ENCODE results near the gene PRR16. TPM values are rescaled to one million over a fixed set of nuclear protein-coding genes. Genes with fewer than 3 reads are reported as not detected.

The PRR16 gene
- total RNA-seq, 1 experiment from 2014 or later: not detected

DNA sequence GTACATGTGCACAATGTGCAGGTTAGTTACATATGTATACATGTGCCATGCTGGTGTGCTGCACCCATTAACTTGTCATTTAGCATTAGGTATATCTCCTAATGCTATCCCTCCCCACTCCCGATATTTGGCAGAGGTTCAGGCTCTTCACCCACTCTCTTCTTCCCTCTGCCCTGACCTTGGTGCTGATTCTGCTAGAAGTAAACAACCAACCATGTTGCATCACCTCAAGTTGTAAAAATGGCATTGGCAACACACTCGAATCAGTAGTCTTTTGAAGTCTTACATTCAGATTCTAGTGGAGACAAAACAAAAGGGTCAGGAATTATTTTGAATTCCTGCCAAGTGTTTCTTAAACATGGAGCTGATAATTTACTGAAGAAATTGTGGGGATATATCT, 40.0 kb downstream of the PRR16 start:
- intact Hi-C loops (cut with micrococcal nuclease; ENCODE audit: unreplicated experiment): no loop called here
- Histone ChIP-seq H3K27me3 (replicated peaks; ENCODE audit: insufficient read depth, low read depth, low read length, poor library complexity) (no peaks in the 10 kb centered on the region), H3K4me3 (ENCODE audit: low read depth, low read length, poor library complexity, severe bottlenecking) (no peak overlapping the region), H3K27ac (ENCODE audit: low read depth, low read length, poor library complexity, severe bottlenecking) (no peak overlapping the region), H3K9me3 (ENCODE audit: low read depth, low read length, poor library complexity, severe bottlenecking) (no peaks in the 10 kb centered on the region), H3K4me1 (ENCODE audit: insufficient read depth, low read length, poor library complexity, severe bottlenecking) (no peaks in the 10 kb centered on the region), H3K36me3 (ENCODE audit: insufficient read depth, low read length, poor library complexity, severe bottlenecking) (no peaks in the 10 kb centered on the region)
- ChIA-PET POLR2A (ENCODE audit: low non-redundant PET) (no interaction called here), CTCF (no interaction called here)
- no TSS peak for BruUV-seq (replicated peaks)
- TF ChIP-seq, protein P1, sequence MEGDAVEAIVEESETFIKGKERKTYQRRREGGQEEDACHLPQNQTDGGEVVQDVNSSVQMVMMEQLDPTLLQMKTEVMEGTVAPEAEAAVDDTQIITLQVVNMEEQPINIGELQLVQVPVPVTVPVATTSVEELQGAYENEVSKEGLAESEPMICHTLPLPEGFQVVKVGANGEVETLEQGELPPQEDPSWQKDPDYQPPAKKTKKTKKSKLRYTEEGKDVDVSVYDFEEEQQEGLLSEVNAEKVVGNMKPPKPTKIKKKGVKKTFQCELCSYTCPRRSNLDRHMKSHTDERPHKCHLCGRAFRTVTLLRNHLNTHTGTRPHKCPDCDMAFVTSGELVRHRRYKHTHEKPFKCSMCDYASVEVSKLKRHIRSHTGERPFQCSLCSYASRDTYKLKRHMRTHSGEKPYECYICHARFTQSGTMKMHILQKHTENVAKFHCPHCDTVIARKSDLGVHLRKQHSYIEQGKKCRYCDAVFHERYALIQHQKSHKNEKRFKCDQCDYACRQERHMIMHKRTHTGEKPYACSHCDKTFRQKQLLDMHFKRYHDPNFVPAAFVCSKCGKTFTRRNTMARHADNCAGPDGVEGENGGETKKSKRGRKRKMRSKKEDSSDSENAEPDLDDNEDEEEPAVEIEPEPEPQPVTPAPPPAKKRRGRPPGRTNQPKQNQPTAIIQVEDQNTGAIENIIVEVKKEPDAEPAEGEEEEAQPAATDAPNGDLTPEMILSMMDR (conservative IDR thresholded peaks at IDR 0.05; ENCODE audit: low read depth, low read length): no peak
- no peak for DNase-seq (ENCODE audit: low spot score)

- DNase-seq (ENCODE audit: low spot score): no peak
- no peak overlapping the region for H3K27ac ChIP-seq (ENCODE audit: low read depth, low read length, poor library complexity, severe bottlenecking)
- no peak overlapping the region for H3K4me3 ChIP-seq (ENCODE audit: low read depth, low read length, poor library complexity, severe bottlenecking)
- intact Hi-C loops (cut with micrococcal nuclease; ENCODE audit: unreplicated experiment): no loop called here
- BruUV-seq (replicated peaks): no TSS peak
- no peaks in the 10 kb centered on the region for H3K36me3 ChIP-seq (ENCODE audit: insufficient read depth, low read length, poor library complexity, severe bottlenecking)
- H3K4me1 ChIP-seq (ENCODE audit: insufficient read depth, low read length, poor library complexity, severe bottlenecking): no peaks in the 10 kb centered on the region
- H3K27me3 ChIP-seq (replicated peaks; ENCODE audit: insufficient read depth, low read depth, low read length, poor library complexity): no peaks in the 10 kb centered on the region
- POLR2A ChIA-PET (ENCODE audit: low non-redundant PET): no interaction called here
- no peaks in the 10 kb centered on the region for H3K9me3 ChIP-seq (ENCODE audit: low read depth, low read length, poor library complexity, severe bottlenecking)
- CTCF ChIA-PET: no interaction called here
- no peak for TF ChIP-seq EZH2 (IDR thresholded peaks at IDR 0.05; ENCODE audit: borderline replicate concordance, low read depth, low read length, poor library complexity, severe bottlenecking)
- TF ChIP-seq, protein P1 (conservative IDR thresholded peaks at IDR 0.05; ENCODE audit: low read depth, low read length): no peak
Observed at GRCh38 chr5:120507197-120507596, 43.1 kb downstream of the PRR16 start.

DNA sequence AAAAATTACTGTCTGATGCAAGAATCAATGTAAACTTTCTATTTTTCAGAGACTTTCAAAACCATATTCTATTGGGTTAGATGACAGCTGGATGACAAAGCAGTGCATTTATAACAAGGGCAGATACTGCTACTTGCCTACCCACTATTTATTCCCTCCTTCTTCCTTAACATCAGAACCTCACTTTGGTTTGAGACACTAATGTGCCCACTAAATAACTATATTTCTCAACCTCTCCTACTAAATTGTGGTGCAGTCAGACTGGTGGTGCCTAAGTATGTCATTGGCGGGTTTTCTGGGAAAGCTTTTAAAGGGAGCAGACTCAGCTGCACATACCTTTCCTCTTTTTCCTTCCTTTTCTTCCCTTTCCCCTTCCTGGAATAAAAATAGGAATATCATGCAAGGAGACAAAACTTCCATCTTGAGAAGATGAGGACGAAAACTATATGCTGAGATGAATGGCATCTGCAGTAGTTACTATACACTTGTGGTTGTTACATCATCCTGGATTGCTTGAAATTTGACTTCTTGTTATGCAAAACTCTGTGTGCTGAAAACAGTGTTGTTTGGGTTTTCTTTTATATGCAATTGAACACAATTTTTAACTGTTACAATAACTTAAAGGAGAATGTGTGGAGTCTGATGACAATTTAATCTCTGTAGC, 43.8 kb downstream of the PRR16 start:
- intact Hi-C loops (cut with micrococcal nuclease; ENCODE audit: unreplicated experiment): no loop called here
- POLR2A ChIA-PET (ENCODE audit: low non-redundant PET): no interaction called here
- H3K4me1 ChIP-seq (ENCODE audit: insufficient read depth, low read length, poor library complexity, severe bottlenecking): no peaks in the 10 kb centered on the region
- H3K4me3 ChIP-seq (ENCODE audit: low read depth, low read length, poor library complexity, severe bottlenecking): no peak overlapping the region
- no peak overlapping the region for H3K27ac ChIP-seq (ENCODE audit: low read depth, low read length, poor library complexity, severe bottlenecking)
- TF ChIP-seq, protein P1 (conservative IDR thresholded peaks at IDR 0.05; ENCODE audit: low read depth, low read length): no peak
- TF ChIP-seq EZH2 (IDR thresholded peaks at IDR 0.05; ENCODE audit: borderline replicate concordance, low read depth, low read length, poor library complexity, severe bottlenecking): no peak
- H3K9me3 ChIP-seq (ENCODE audit: low read depth, low read length, poor library complexity, severe bottlenecking): no peaks in the 10 kb centered on the region
- no peaks in the 10 kb centered on the region for H3K36me3 ChIP-seq (ENCODE audit: insufficient read depth, low read length, poor library complexity, severe bottlenecking)
- no peak for DNase-seq (ENCODE audit: low spot score)
- CTCF ChIA-PET: no interaction called here
- no peaks in the 10 kb centered on the region for H3K27me3 ChIP-seq (replicated peaks; ENCODE audit: insufficient read depth, low read depth, low read length, poor library complexity)
- no TSS peak for BruUV-seq (replicated peaks)
